ENCODE results near the gene UGT1A5. TPM values are rescaled to one million over a fixed set of nuclear protein-coding genes. Genes with fewer than 3 reads are reported as not detected.

UGT1A5 gene
- polyA plus RNA-seq, 1 donor (not counting 4 experiments of a cell fraction or from before 2014, with no cell fraction given): 1.3 TPM

GRCh38 chr2:233674995-233675394, 37.7 kb upstream of the UGT1A5 start:
- FAIRE-seq (no peak), DNase-seq (ENCODE audit: low read depth, low spot score) (no peak)
- Histone ChIP-seq H3K9me1 (ENCODE audit: control insufficient read depth, extremely low read depth, insufficient read depth, low read length) (no peaks in the 10 kb centered on the region), H2AFZ (ENCODE audit: control insufficient read depth, low read length) (no peak overlapping the region), H3K79me2 (ENCODE audit: control insufficient read depth, insufficient read depth, low read length) (no peaks in the 10 kb centered on the region), H4K20me1 (ENCODE audit: control insufficient read depth, extremely low read depth, insufficient read depth, low read length) (no peaks in the 10 kb centered on the region), H3K9me3 (ENCODE audit: control insufficient read depth, low read depth, low read length) (no peaks in the 10 kb centered on the region), H3K4me3 (ENCODE audit: control insufficient read depth in 2 of 3, extremely low read depth in 1 of 3, insufficient read depth in 2 of 3, low read depth in 1 of 3, low read length in 3 of 3) (no peak overlapping the region), H3K9ac (ENCODE audit: control insufficient read depth, extremely low read depth, insufficient read depth, low read length) (no peak overlapping the region), H3K27ac (ENCODE audit: control insufficient read depth, insufficient read depth, low read length) (no peak overlapping the region), H3K36me3 (ENCODE audit: control insufficient read depth in 2 of 2, extremely low read depth in 1 of 2, insufficient read depth in 2 of 2, low read length in 2 of 2) (no peaks in the 10 kb centered on the region), H3K4me1 (ENCODE audit: control insufficient read depth, extremely low read depth, insufficient read depth, low read length) (no peaks in the 10 kb centered on the region), H3K4me2 (ENCODE audit: control insufficient read depth, extremely low read depth, insufficient read depth, low read depth, low read length) (no peak overlapping the region), H3K27me3 (ENCODE audit: control insufficient read depth, extremely low read depth, insufficient read depth, low read length) (no peaks in the 10 kb centered on the region)
- TF ChIP-seq EZH2 (IDR thresholded peaks at IDR 0.05; ENCODE audit: low read length) (no peak), CTCF (optimal IDR thresholded peaks at IDR 0.05 in 1 of 3, IDR thresholded peaks at IDR 0.05 in 1 of 3, conservative IDR thresholded peaks at IDR 0.05 in 1 of 3; ENCODE audit: extremely low read depth in 1 of 3, insufficient read depth in 2 of 3, low read length in 3 of 3) (no peak)
- dilution Hi-C loops (cut with MboI; ENCODE audit: extremely low pct_ligation_motif_present, low sequenced_read_pairs): no loop called here

DNA sequence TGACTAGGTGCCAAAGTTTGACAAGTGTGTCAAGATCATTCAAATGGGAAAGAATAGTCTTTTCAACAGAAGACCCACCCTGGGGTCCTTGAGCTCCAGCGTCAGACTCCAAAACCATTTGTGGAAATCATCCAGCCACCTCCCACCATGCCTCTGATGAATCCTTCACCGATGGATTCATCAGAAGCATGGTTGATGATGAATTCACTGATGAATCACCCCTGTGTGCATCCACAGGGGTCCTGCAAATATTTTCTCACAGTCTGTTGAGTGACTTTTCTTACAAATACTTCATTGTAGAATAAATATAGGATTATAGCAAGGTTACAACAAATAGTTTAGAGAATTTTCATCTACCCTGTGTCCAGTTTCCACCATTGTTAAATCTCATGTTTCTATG, 36.7 kb upstream of the UGT1A5 start:
- dilution Hi-C loops (cut with MboI; ENCODE audit: extremely low pct_ligation_motif_present, low sequenced_read_pairs): no loop called here

More for the DNA sequence above, 36.7 kb upstream of the UGT1A5 start:
- Histone ChIP-seq H2AFZ (ENCODE audit: control insufficient read depth, low read length) (no peak overlapping the region), H3K27ac (ENCODE audit: control insufficient read depth, insufficient read depth, low read length) (no peak overlapping the region), H3K4me3 (ENCODE audit: control insufficient read depth in 2 of 3, extremely low read depth in 1 of 3, insufficient read depth in 2 of 3, low read depth in 1 of 3, low read length in 3 of 3) (no peak overlapping the region), H3K9me3 (ENCODE audit: control insufficient read depth, low read depth, low read length) (no peaks in the 10 kb centered on the region), H3K36me3 (ENCODE audit: control insufficient read depth in 2 of 2, extremely low read depth in 1 of 2, insufficient read depth in 2 of 2, low read length in 2 of 2) (no peaks in the 10 kb centered on the region), H3K4me2 (ENCODE audit: control insufficient read depth, extremely low read depth, insufficient read depth, low read depth, low read length) (no peak overlapping the region), H3K27me3 (ENCODE audit: control insufficient read depth, extremely low read depth, insufficient read depth, low read length) (no peaks in the 10 kb centered on the region), H4K20me1 (ENCODE audit: control insufficient read depth, extremely low read depth, insufficient read depth, low read length) (no peaks in the 10 kb centered on the region), H3K9me1 (ENCODE audit: control insufficient read depth, extremely low read depth, insufficient read depth, low read length) (no peaks in the 10 kb centered on the region), H3K79me2 (ENCODE audit: control insufficient read depth, insufficient read depth, low read length) (no peaks in the 10 kb centered on the region), H3K9ac (ENCODE audit: control insufficient read depth, extremely low read depth, insufficient read depth, low read length) (no peak overlapping the region), H3K4me1 (ENCODE audit: control insufficient read depth, extremely low read depth, insufficient read depth, low read length) (no peaks in the 10 kb centered on the region)
- no peak for FAIRE-seq
- DNase-seq (ENCODE audit: low read depth, low spot score): no peak
- TF ChIP-seq CTCF (optimal IDR thresholded peaks at IDR 0.05 in 1 of 3, IDR thresholded peaks at IDR 0.05 in 1 of 3, conservative IDR thresholded peaks at IDR 0.05 in 1 of 3; ENCODE audit: extremely low read depth in 1 of 3, insufficient read depth in 2 of 3, low read length in 3 of 3) (no peak), EZH2 (IDR thresholded peaks at IDR 0.05; ENCODE audit: low read length) (no peak)

Data from keratinocyte (primary cell).